MM.1S (cell line): ENCODE results near the gene CD34.

Experiments
- DNase-seq: peaks from one replicate; pipeline ENCODE4 v3.0.0-alpha.2; 2015
- H2AFZ ChIP-seq: fragments of 300-600 bp; sonication (generic); 2 replicates; pipeline ENCODE4 v1.6.0; 2016; ENCODE audit warnings: antibody characterized with exemption, low read length
- H3F3A ChIP-seq: fragments of 300-600 bp; sonication (generic); 2 replicates; pipeline ENCODE4 v1.6.1; 2016; ENCODE audit warnings: mild to moderate bottlenecking, antibody characterized with exemption, low read length, moderate library complexity, mixed read lengths; ENCODE audit not compliant: insufficient read depth
- H3K27ac ChIP-seq: fragments of 300-600 bp; sonication (generic); 2 replicates; pipeline ENCODE4 v1.5.1; 2016; ENCODE audit warnings: mild to moderate bottlenecking, low read length
- H3K27me3 ChIP-seq: fragments of 300-600 bp; sonication (generic); replicated peaks from 2 replicates; pipeline ENCODE4 v1.6.0; 2016; ENCODE audit warnings: low read length; ENCODE audit not compliant: insufficient read depth
- H3K36me3 ChIP-seq: fragments of 300-600 bp; sonication (generic); replicated peaks from 2 replicates; pipeline ENCODE4 v1.6.1; 2016; ENCODE audit warnings: mild to moderate bottlenecking, low read length, mixed read lengths; ENCODE audit not compliant: insufficient read depth
- H3K4me1 ChIP-seq: fragments of 300-600 bp; sonication (generic); 2 replicates; pipeline ENCODE4 v1.6.1; 2016; ENCODE audit warnings: low read length, mixed read lengths
- H3K4me2 ChIP-seq: fragments of 300-600 bp; sonication (generic); 2 replicates; pipeline ENCODE4 v1.6.0; 2016; ENCODE audit warnings: low read depth, low read length
- H3K4me3 ChIP-seq: fragments of 300-600 bp; sonication (generic); 2 replicates; pipeline ENCODE4 v1.5.1; 2016; ENCODE audit warnings: low read length, mixed read lengths
- H3K79me2 ChIP-seq: fragments of 300-600 bp; sonication (generic); 2 replicates; pipeline ENCODE4 v1.6.1; 2016; ENCODE audit warnings: mixed run types, low read length, mixed read lengths
- H3K9ac ChIP-seq: fragments of 300-600 bp; sonication (generic); 2 replicates; pipeline ENCODE4 v1.6.1; 2016; ENCODE audit warnings: low read length, mixed read lengths
- H3K9me2 ChIP-seq: fragments of 300-600 bp; sonication (generic); replicated peaks from 2 replicates; pipeline ENCODE4 v1.6.1; 2016; ENCODE audit warnings: mild to moderate bottlenecking, low read length, mixed read lengths; ENCODE audit not compliant: insufficient read depth
- H3K9me3 ChIP-seq: fragments of 300-600 bp; sonication (generic); replicated peaks from 2 replicates; pipeline ENCODE4 v1.6.1; 2016; ENCODE audit warnings: mild to moderate bottlenecking, low read length, mixed read lengths; ENCODE audit not compliant: insufficient read depth
- H4K20me1 ChIP-seq: fragments of 300-600 bp; sonication (generic); 2 replicates; pipeline ENCODE4 v1.6.1; 2016; ENCODE audit warnings: mild to moderate bottlenecking, low read length, moderate library complexity, mixed read lengths; ENCODE audit not compliant: insufficient read depth
- EZH2 ChIP-seq: fragments of 300-600 bp; sonication (generic); optimal IDR thresholded peaks from 2 replicates; pipeline ENCODE3; 2017; ENCODE audit warnings: low read depth, mild to moderate bottlenecking, antibody characterized with exemption, low read length, mixed read lengths
- EZH2phosphoT487 ChIP-seq: fragments of 300-600 bp; sonication (generic); IDR thresholded peaks from 2 replicates; pipeline ENCODE4 v1.6.1; 2018; ENCODE audit warnings: antibody characterized with exemption, low read length
- TF ChIP-seq, protein P1 (sequence below): fragments of 300-600 bp; sonication (generic); IDR thresholded peaks from 2 replicates; pipeline ENCODE4 v1.5.1; 2016; ENCODE audit warnings: antibody characterized with exemption, low read length, mixed read lengths

Gene CD34

DNA sequence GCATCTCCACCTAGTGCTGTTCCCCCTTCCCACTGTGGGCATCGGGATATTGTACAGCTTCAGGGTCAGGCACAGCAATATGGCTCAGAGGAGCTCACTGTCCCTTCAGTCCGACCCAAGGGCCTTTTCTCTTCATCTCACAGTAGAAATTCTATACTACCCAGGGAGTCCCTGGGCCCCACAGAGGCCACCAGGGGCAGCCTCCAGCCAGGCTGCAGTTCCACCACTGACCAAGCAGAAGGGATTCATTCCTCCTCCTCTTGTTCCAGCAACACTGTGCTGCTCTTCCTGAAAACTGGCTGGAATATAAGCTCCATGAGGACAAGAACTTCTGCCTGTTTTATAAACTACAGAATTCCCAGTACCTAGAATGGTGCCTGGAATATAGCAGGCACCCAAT, 70.5 kb downstream of the CD34 start:
- TF ChIP-seq, protein P1, sequence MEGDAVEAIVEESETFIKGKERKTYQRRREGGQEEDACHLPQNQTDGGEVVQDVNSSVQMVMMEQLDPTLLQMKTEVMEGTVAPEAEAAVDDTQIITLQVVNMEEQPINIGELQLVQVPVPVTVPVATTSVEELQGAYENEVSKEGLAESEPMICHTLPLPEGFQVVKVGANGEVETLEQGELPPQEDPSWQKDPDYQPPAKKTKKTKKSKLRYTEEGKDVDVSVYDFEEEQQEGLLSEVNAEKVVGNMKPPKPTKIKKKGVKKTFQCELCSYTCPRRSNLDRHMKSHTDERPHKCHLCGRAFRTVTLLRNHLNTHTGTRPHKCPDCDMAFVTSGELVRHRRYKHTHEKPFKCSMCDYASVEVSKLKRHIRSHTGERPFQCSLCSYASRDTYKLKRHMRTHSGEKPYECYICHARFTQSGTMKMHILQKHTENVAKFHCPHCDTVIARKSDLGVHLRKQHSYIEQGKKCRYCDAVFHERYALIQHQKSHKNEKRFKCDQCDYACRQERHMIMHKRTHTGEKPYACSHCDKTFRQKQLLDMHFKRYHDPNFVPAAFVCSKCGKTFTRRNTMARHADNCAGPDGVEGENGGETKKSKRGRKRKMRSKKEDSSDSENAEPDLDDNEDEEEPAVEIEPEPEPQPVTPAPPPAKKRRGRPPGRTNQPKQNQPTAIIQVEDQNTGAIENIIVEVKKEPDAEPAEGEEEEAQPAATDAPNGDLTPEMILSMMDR = peak; percentile 7; the same call in 1 of the 2 replicates
- TF ChIP-seq EZH2phosphoT487 = no peak
- no peak overlapping the region for H3K9ac ChIP-seq
- no peak overlapping the region for H3K4me3 ChIP-seq
- H3K9me3 ChIP-seq = no peaks in the 10 kb centered on the region
- no peak overlapping the region for H3K4me2 ChIP-seq
- no peaks in the 10 kb centered on the region for H4K20me1 ChIP-seq
- H3F3A ChIP-seq = no peaks in the 10 kb centered on the region
- DNase-seq = no peak
- no peak overlapping the region for H3K27ac ChIP-seq
- no peak overlapping the region for H2AFZ ChIP-seq
- H3K27me3 ChIP-seq = no peaks in the 10 kb centered on the region
- no peaks in the 10 kb centered on the region for H3K9me2 ChIP-seq
- no peaks in the 10 kb centered on the region for H3K4me1 ChIP-seq
- H3K79me2 ChIP-seq = peaks cover 75% of the 10 kb centered on the region
- no peaks in the 10 kb centered on the region for H3K36me3 ChIP-seq

DNA sequence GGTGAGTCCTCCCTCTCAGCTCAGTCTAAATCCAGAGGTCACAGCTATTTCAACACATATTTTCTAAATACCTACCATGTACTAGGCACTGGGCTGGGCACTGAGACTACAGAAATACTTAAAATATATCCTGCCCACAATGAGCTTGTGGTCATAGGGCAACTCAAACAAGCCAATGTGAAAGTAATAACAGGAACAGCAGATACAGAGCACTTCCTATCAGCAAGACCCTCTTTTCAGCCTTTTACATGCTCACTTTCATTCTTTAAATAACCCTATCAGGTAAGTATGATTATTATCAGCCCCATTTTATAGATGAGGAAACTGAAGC, 71.9 kb downstream of the CD34 start:
- Histone ChIP-seq H3K4me3 (no peak overlapping the region), H3K4me2 (no peak overlapping the region), H3F3A (no peaks in the 10 kb centered on the region), H3K4me1 (no peaks in the 10 kb centered on the region), H3K79me2 (peaks cover 74% of the 10 kb centered on the region), H3K27me3 (no peaks in the 10 kb centered on the region), H4K20me1 (no peaks in the 10 kb centered on the region), H3K36me3 (no peaks in the 10 kb centered on the region), H3K9me3 (no peaks in the 10 kb centered on the region), H3K9ac (no peak overlapping the region), H2AFZ (no peak overlapping the region), H3K27ac (no peak overlapping the region), H3K9me2 (no peaks in the 10 kb centered on the region)
- TF ChIP-seq, protein P1 = no peak
- TF ChIP-seq EZH2phosphoT487 (no peak), EZH2 (no peak)
- no peak for DNase-seq

DNA sequence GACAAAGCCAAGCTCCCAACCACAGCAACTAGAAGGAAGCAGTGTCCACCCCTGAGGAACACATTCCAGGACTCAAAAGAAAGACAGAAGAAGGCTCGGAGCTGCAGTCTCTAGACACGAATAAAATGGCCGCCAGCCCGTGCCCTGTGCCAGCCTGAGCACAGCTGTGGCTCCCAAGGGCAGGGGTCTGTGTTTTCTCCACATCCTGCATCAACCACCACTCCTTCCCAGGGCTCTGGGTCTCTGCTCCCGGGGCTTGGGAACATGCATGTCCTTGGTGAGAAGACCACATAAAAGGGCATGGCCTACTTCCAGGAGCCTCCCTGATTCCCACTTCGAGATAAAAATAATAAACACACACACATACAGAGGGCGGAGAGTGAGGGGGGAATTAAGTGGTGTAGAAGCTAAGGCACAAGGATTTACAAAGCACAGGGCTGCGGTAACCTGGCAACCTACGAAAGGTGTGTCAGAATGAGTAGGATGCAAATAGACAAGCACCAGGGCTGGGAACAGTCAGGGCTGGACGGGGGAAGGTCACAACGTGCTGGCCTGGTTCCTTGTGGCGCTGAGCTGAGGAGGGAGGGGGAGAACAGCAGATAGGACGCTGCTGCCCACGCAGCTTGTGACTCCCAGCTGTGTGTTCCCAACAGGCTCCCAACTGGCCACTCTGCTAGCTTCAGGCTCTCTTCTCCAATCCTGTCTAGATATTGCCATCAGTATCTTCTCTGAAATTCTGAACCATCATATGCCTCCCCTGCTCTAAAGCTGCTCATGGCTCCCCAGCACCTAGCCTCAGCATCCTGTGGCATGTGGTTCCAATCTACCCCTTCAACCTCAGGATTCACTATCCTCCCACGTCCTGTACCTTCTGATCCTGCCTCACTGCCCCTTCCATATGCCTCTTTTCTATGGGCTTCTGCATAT, 72.5 kb downstream of the CD34 start:
- no peaks in the 10 kb centered on the region for H3F3A ChIP-seq
- no peak overlapping the region for H3K9ac ChIP-seq
- H2AFZ ChIP-seq = no peak overlapping the region
- no peak for DNase-seq
- H3K9me2 ChIP-seq = no peaks in the 10 kb centered on the region
- no peaks in the 10 kb centered on the region for H3K27me3 ChIP-seq
- TF ChIP-seq EZH2 = no peak
- TF ChIP-seq EZH2phosphoT487 = no peak
- TF ChIP-seq, protein P1 = no peak
- H3K36me3 ChIP-seq = no peaks in the 10 kb centered on the region
- H3K4me2 ChIP-seq = no peak overlapping the region
- no peaks in the 10 kb centered on the region for H4K20me1 ChIP-seq
- no peaks in the 10 kb centered on the region for H3K4me1 ChIP-seq
- no peaks in the 10 kb centered on the region for H3K9me3 ChIP-seq
- H3K4me3 ChIP-seq = no peak overlapping the region
- H3K27ac ChIP-seq = no peak overlapping the region
- H3K79me2 ChIP-seq = peaks cover 75% of the 10 kb centered on the region
